GM10847 (cell line): ENCODE results near the gene ETV5.

ENCODE experiments used
- POLR2A ChIP-seq: IDR thresholded peaks from 2 replicates; pipeline ENCODE4 v1.6.1; 2011; ENCODE audit not compliant: insufficient read length; ENCODE audit errors: extremely low read depth

Gene ETV5

GRCh38 chr3:186092360-186093070, 16.4 kb downstream of the ETV5 start:
- no peak for TF ChIP-seq POLR2A

GRCh38 chr3:186090901-186091300, 18.0 kb downstream of the ETV5 start:
- no peak for TF ChIP-seq POLR2A

- no peak for TF ChIP-seq POLR2A
These were observed 20.6 kb downstream of the ETV5 start for GRCh38 chr3:186088335-186088734.

DNA sequence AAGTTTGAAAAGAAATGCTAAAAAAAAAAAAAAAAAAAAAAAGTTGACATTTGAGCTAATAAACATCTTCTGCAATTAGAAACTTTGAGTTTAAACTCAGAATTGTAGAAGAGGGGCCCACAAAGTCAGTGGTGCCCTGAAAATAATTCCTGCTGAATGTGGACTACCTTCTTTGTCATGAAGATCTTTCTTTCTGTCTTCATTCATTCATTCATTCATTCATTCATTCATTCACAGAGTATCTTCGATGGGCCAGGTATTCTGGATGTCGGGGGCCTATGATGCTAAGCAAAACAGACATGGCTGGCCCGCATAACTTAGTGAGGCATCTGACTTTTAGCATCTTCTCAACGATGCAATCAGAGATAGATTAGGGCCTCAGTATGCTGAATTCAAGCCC, 24.6 kb downstream of the ETV5 start:
- no peak for TF ChIP-seq POLR2A

- TF ChIP-seq POLR2A = no peak
These were observed 25.1 kb downstream of the ETV5 start for GRCh38 chr3:186083746-186084145.

- no peak for TF ChIP-seq POLR2A
These were observed 26.7 kb downstream of the ETV5 start for GRCh38 chr3:186082150-186082549.

- TF ChIP-seq POLR2A = no peak
These were observed 27.2 kb downstream of the ETV5 start for GRCh38 chr3:186081678-186082077.

- TF ChIP-seq POLR2A = no peak
These were observed 27.9 kb downstream of the ETV5 start for GRCh38 chr3:186080849-186081438.

- no peak for TF ChIP-seq POLR2A
These were observed 29.0 kb downstream of the ETV5 start for GRCh38 chr3:186079925-186080324.

- no peak for TF ChIP-seq POLR2A
These were observed 31.4 kb downstream of the ETV5 start for GRCh38 chr3:186077466-186077865.

DNA sequence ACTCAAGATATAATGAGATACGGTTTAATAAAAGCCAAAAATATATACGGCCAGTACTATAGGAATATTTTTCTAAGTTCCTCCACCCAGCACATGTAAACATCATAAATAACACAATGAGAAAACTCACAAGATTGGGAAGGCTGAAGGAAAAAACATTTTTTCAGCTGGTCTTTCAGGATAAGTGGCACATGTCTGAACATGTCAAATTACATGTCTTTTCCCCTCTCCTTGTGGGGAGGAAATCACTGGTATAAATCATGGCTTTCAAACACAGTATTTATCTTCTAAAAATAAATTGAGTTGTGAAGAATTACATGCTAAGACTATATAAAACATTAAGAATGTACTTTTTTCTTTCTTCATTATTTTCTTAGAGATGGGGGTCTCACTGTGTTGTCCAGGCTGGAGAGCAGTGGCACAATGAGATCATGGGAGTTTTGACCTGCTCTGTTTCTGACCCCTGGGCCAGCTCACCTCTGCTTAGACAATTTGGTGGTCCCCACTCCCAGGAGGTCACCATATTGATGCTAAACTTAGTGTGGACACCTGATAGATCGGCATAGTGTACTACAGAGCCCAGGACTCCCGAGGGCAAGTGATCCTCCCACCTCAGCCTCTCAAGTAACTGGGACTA, 32.8 kb downstream of the ETV5 start:
- TF ChIP-seq POLR2A = no peak

- no peak for TF ChIP-seq POLR2A
These were observed 33.4 kb downstream of the ETV5 start for GRCh38 chr3:186075489-186075888.

- TF ChIP-seq POLR2A = no peak
These were observed 35.2 kb downstream of the ETV5 start for GRCh38 chr3:186073641-186074040.

GRCh38 chr3:186070996-186071395, 37.9 kb downstream of the ETV5 start:
- TF ChIP-seq POLR2A = no peak

GRCh38 chr3:186070550-186070949, 38.3 kb downstream of the ETV5 start:
- TF ChIP-seq POLR2A = no peak

- no peak for TF ChIP-seq POLR2A
These were observed 38.8 kb downstream of the ETV5 start for GRCh38 chr3:186070133-186070532.
